ENCODE data around the gene RNF215. TPM values are rescaled to one million over a fixed set of nuclear protein-coding genes. Genes with fewer than 3 reads are reported as not detected.

RNF215 gene
- total and polyA plus RNA-seq, 2 of the 13 experiments (the other 11 are each of a cell fraction or from before 2014, with no cell fraction given) = 5.3 to 6.1 TPM

GRCh38 chr22:30408388-30409102 is 21.3 kb upstream of the RNF215 start:
- CTCF ChIA-PET (ENCODE audit: low intra/inter-chr PET ratio, low total read pairs) = no interaction called here
- Histone ChIP-seq H2AFZ (ENCODE audit: low read length) (no peak overlapping the region), H3K79me2 (ENCODE audit: insufficient read depth, low read length) (no peaks in the 10 kb centered on the region), H3K9me3 (ENCODE audit: low read length) (no peaks in the 10 kb centered on the region), H3K4me2 (ENCODE audit: low read depth, low read length) (no peak overlapping the region), H3K9ac (ENCODE audit: insufficient read depth, low read depth, low read length) (no peak overlapping the region), H3K4me1 (ENCODE audit: insufficient read depth, low read length) (peaks cover 41% of the 10 kb centered on the region), H3K36me3 (replicated peaks in 1 of 2; ENCODE audit: control insufficient read depth in 1 of 2, insufficient read depth in 2 of 2, low read length in 2 of 2) (peaks cover 10 to 36% of the 10 kb centered on the region in 2 experiments; a peak in 4 of 5 replicates), H3K27ac (ENCODE audit: extremely low read length, insufficient read depth, low read length) (no peak overlapping the region), H3K27me3 (ENCODE audit: control insufficient read depth in 1 of 2, insufficient read depth in 2 of 2, low read length in 2 of 2) (no peaks in the 10 kb centered on the region), H4K20me1 (ENCODE audit: insufficient read depth, low read length) (no peaks in the 10 kb centered on the region), H3K4me3 (replicated peaks in 1 of 3; ENCODE audit: insufficient read depth in 1 of 3, low read depth in 2 of 3, low read length in 3 of 3) (no peak overlapping the region)
- TF ChIP-seq NFKB2 (CRISPR knock-in tag; IDR thresholded peaks at IDR 0.05; ENCODE audit: borderline replicate concordance) (no peak), MLX (CRISPR knock-in tag; IDR thresholded peaks at IDR 0.05) (no peak), LRRFIP1 (CRISPR knock-in tag; conservative IDR thresholded peaks at IDR 0.05) (no peak), ZKSCAN1 (IDR thresholded peaks at IDR 0.05; ENCODE audit: low read length) (peak; percentile 84)
- POLR2A ChIA-PET = interaction anchor here (0.6 to 8.5 kb wide), 2 partner anchors 15 to 98 kb away, joined by 3 to 42 read pairs; no protein-coding TSS in a partner anchor
- in situ Hi-C loops (cut with HindIII; ENCODE audit: extremely low pct_ligation_motif_present, low pct_unique_long_range_greater_than_20kb) (no loop called here), intact Hi-C loops (cut with micrococcal nuclease; ENCODE audit: unreplicated experiment) (no loop called here)
- BruUV-seq (replicated peaks) = no TSS peak
- 85% methylated on average over 6 of the region's 13 CpGs for WGBS (ENCODE audit: low lambda C conversion rate)
- FAIRE-seq (no peak), DNase-seq (ENCODE audit: low spot score) (peak; percentile 35), ATAC-seq (no peak)
